Common myeloid progenitor, CD34-positive (primary cell): ENCODE data around the gene JPH4. TPM values are rescaled to one million over a fixed set of nuclear protein-coding genes. Genes with fewer than 3 reads are reported as not detected.

ENCODE experiments used
- CTCF ChIA-PET: fragments of 350-600 bp; sonication (Branson Sonifier 250); formaldehyde crosslinking; loops from one replicate; lab custom pipeline; 2021; ENCODE audit warnings: antibody characterized with exemption; lab: Charles Lee
- POLR2A ChIA-PET: fragments of 350-600 bp; sonication (Branson Sonifier 250); formaldehyde crosslinking; loops from one replicate; lab custom pipeline; 2021; ENCODE audit warnings: antibody characterized with exemption; lab: Charles Lee
- DNase-seq, 3 donors: peaks; one replicate each; pipeline versions ENCODE4 v3.0.0 to v3.0.0-alpha.2; 2013
- H3K27ac ChIP-seq, 2 experiments: 1 replicate in 1 of 2; 2 replicates in 1 of 2; pipeline ENCODE4 v1.7.0; 2013; ENCODE audit warnings: inconsistent platforms in 2 of 2, low read length in 2 of 2, mild to moderate bottlenecking in 2 of 2, low read depth in 1 of 2, moderate library complexity in 1 of 2; ENCODE audit not compliant: severe bottlenecking in 2 of 2, insufficient read depth in 1 of 2, poor library complexity in 1 of 2
- H3K27me3 ChIP-seq, 5 experiments: replicated peaks in 2 of 5; 1 replicate in 3 of 5; 2 replicates in 2 of 5; pipeline versions ENCODE4 v1.6.1 to v1.7.0; 2013; ENCODE audit warnings: low read length in 4 of 5, mild to moderate bottlenecking in 2 of 5, moderate library complexity in 2 of 5, inconsistent platforms in 1 of 5; ENCODE audit not compliant: insufficient read depth in 5 of 5, control insufficient read depth in 4 of 5
- H3K36me3 ChIP-seq, 4 experiments: 1 replicate in 2 of 4; 2 replicates in 2 of 4; pipeline versions ENCODE4 v1.6.1 to v1.7.0; 2013; ENCODE audit warnings: low read length in 3 of 4, control low read depth in 1 of 4, mild to moderate bottlenecking in 1 of 4; ENCODE audit not compliant: control insufficient read depth in 4 of 4, insufficient read depth in 4 of 4
- H3K4me1 ChIP-seq, 4 experiments: 1 replicate in 3 of 4; 2 replicates in 1 of 4; pipeline versions ENCODE4 v1.6.1 to v1.7.1; 2013; ENCODE audit warnings: low read length in 3 of 4, mild to moderate bottlenecking in 3 of 4, control low read depth in 1 of 4, inconsistent platforms in 1 of 4, moderate library complexity in 1 of 4; ENCODE audit not compliant: control insufficient read depth in 4 of 4, insufficient read depth in 4 of 4; ENCODE audit errors: control extremely low read depth in 1 of 4
- H3K4me3 ChIP-seq, 7 experiments: 1 replicate in 4 of 7; 2 replicates in 3 of 7; pipeline versions ENCODE4 v1.5.1 to v1.7.0; 2013; ENCODE audit warnings: mild to moderate bottlenecking in 7 of 7, low read length in 6 of 7, moderate library complexity in 6 of 7, inconsistent platforms in 2 of 7, low read depth in 2 of 7, control low read depth in 1 of 7; ENCODE audit not compliant: insufficient read depth in 4 of 7, control insufficient read depth in 1 of 7; ENCODE audit errors: extremely low read depth in 1 of 7
- H3K9me3 ChIP-seq, 5 experiments: 1 replicate in 4 of 5; 2 replicates in 1 of 5; pipeline versions ENCODE4 v1.6.1 to v1.7.1; 2013; ENCODE audit warnings: low read length in 4 of 5, mild to moderate bottlenecking in 2 of 5, inconsistent platforms in 1 of 5, low read depth in 1 of 5, moderate library complexity in 1 of 5; ENCODE audit not compliant: control insufficient read depth in 4 of 5, insufficient read depth in 2 of 5; ENCODE audit errors: control extremely low read depth in 1 of 5
- WGBS: methylation state at CpG from one replicate; pipeline ENCODE4 v1.1.5; 2013; ENCODE audit not compliant: insufficient coverage; 5-methylcytosine and 5-hydroxymethylcytosine counted together
- polyA plus RNA-seq: library from polyadenylated mRNA; unstranded; fragments of 120-200 nt; gene quantifications from one replicate; pipeline ENCODE4 v1.2.1, GENCODE V29; 2013

JPH4 gene
- 0.86 TPM for polyA plus RNA-seq

GRCh38 chr14:23578560-23579310, at the start of gene JPH4:
JPH4 (minus strand) TSS chr14:23578790; CDS start chr14:23577453, 1,337 bp downstream.
- DNase-seq, result no peak
- WGBS, result 51% methylated on average over 16 of the region's 18 CpGs
- H3K4me1 ChIP-seq, result peaks cover 0 to 26% (median 8%) of the 10 kb centered on the region in 4 experiments
- ChIA-PET CTCF (interaction anchor here (1.3 kb wide), 1 partner anchor 10 kb away, joined by 3 read pairs; no protein-coding TSS in a partner anchor), POLR2A (no interaction called here)
- H3K4me3 ChIP-seq, result peak within 1 kb of the TSS in 1 of 7 experiments; percentile 34
- peaks cover 0 to 6% (median 0%) of the 10 kb centered on the region in 5 experiments for H3K9me3 ChIP-seq
- peaks cover 2 to 57% (median 7%) of the 10 kb centered on the region in 5 experiments for H3K27me3 ChIP-seq
- H3K27ac ChIP-seq, result no peak within 1 kb of the TSS
- H3K36me3 ChIP-seq, result no peaks in the 10 kb centered on the region

GRCh38 chr14:23627961-23628360, 49.4 kb upstream of the JPH4 start:
- Histone ChIP-seq H3K27ac (no peak overlapping the region), H3K4me1 (peaks cover 0 to 6% (median 4%) of the 10 kb centered on the region in 4 experiments), H3K36me3 (no peaks in the 10 kb centered on the region), H3K4me3 (no peak overlapping the region), H3K9me3 (peaks cover 0 to 16% (median 5%) of the 10 kb centered on the region in 5 experiments), H3K27me3 (no peaks in the 10 kb centered on the region)
- 100% methylated on average over 6 of the region's 6 CpGs for WGBS
- ChIA-PET POLR2A (no interaction called here), CTCF (interaction anchor here (1.2 kb wide), 1 partner anchor 303 kb away, joined by 4 read pairs; no protein-coding TSS in a partner anchor)
- DNase-seq, result no peak

- POLR2A ChIA-PET, result no interaction called here
- CTCF ChIA-PET, result interaction anchor here (1.0 to 1.9 kb wide), 5 partner anchors 12 to 304 kb away, joined by 3 to 6 read pairs (median 4); no protein-coding TSS in a partner anchor
- H3K36me3 ChIP-seq, result no peaks in the 10 kb centered on the region
Measured at GRCh38 chr14:23626946-23627345, 48.4 kb upstream of the JPH4 start.

GRCh38 chr14:23624830-23625404, 46.3 kb upstream of the JPH4 start:
- CTCF ChIA-PET, result no interaction called here
- H3K4me1 ChIP-seq, result no peaks in the 10 kb centered on the region
- H3K36me3 ChIP-seq, result no peaks in the 10 kb centered on the region
- peaks cover 0 to 16% (median 5%) of the 10 kb centered on the region in 5 experiments for H3K9me3 ChIP-seq
- H3K27me3 ChIP-seq, result no peaks in the 10 kb centered on the region
- DNase-seq, result no peak
- H3K4me3 ChIP-seq, result no peak overlapping the region
- POLR2A ChIA-PET, result interaction anchor here (0.6 to 0.8 kb wide), 2 partner anchors 22 to 88 kb away, joined by 3 read pairs; no protein-coding TSS in a partner anchor
- 100% methylated on average over 2 of the region's 3 CpGs for WGBS
- no peak overlapping the region for H3K27ac ChIP-seq

More at GRCh38 chr14:23626946-23627345, 48.4 kb upstream of the JPH4 start:
- no peak overlapping the region for H3K4me3 ChIP-seq
- peaks cover 0 to 3% (median under 1%) of the 10 kb centered on the region in 4 experiments for H3K4me1 ChIP-seq
- no peaks in the 10 kb centered on the region for H3K27me3 ChIP-seq
- no peak for DNase-seq
- no peak overlapping the region for H3K27ac ChIP-seq
- H3K9me3 ChIP-seq, result peaks cover 0 to 16% (median 5%) of the 10 kb centered on the region in 5 experiments

GRCh38 chr14:23623962-23624361, 45.4 kb upstream of the JPH4 start:
- H3K4me3 ChIP-seq, result no peak overlapping the region
- no peaks in the 10 kb centered on the region for H3K36me3 ChIP-seq
- H3K4me1 ChIP-seq, result no peaks in the 10 kb centered on the region
- DNase-seq, result no peak
- H3K27ac ChIP-seq, result no peak overlapping the region
- H3K9me3 ChIP-seq, result peaks cover 0 to 16% (median 5%) of the 10 kb centered on the region in 5 experiments
- ChIA-PET POLR2A (no interaction called here), CTCF (interaction anchor here (0.6 to 5.4 kb wide), 3 partner anchors 8 to 275 kb away, joined by 3 to 27 read pairs (median 3); no protein-coding TSS in a partner anchor)
- no peaks in the 10 kb centered on the region for H3K27me3 ChIP-seq

- CTCF ChIA-PET, result interaction anchor here (0.9 to 5.4 kb wide), 3 partner anchors 9 to 12 kb away, joined by 3 to 27 read pairs (median 3); no protein-coding TSS in a partner anchor
- H3K27ac ChIP-seq, result no peak overlapping the region
- no peak overlapping the region for H3K4me3 ChIP-seq
- H3K36me3 ChIP-seq, result no peaks in the 10 kb centered on the region
- H3K9me3 ChIP-seq, result peaks cover 0 to 16% (median 5%) of the 10 kb centered on the region in 5 experiments
- H3K4me1 ChIP-seq, result peaks cover 0 to 3% (median 0%) of the 10 kb centered on the region in 4 experiments
- POLR2A ChIA-PET, result no interaction called here
- WGBS, result 100% methylated on average over 3 of the region's 4 CpGs
- DNase-seq, result no peak
- H3K27me3 ChIP-seq, result no peaks in the 10 kb centered on the region
Measured at GRCh38 chr14:23622990-23623389, 44.4 kb upstream of the JPH4 start.
